NCI-H1092 (cell line): Measurements from ENCODE around the gene DHX15.

Source experiments
- DNase-seq: peaks from one replicate; lab custom pipeline; 2025; lab: John Stamatoyannopoulos, UW

Gene DHX15

GRCh38 chr4:24482871-24483270 lies 101.5 kb downstream of the DHX15 start:
- no peak for DNase-seq

DNA sequence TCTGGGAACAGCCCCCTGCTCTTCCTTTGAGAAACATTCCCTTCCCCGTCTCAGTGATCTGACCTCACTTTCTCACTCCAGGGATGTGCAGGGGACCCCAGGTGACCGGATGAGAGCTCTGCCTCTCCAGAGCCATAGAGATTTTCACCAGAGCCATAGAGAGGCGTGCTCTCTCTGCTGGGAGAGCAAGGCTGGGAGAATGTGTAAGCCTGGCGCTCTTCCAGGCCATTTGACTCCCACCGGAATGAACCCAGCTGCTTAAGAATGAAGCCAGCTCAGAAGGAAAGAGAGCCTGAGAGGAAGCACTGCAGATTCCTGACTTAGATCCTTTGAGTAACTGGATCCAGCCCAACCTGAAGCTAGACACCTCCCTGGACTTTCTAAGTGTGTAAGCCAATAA lies 106.4 kb downstream of the DHX15 start:
- no peak for DNase-seq
